Measurements from ENCODE around the gene FUCA1. TPM values are rescaled to one million over a fixed set of nuclear protein-coding genes. Genes with fewer than 3 reads are reported as not detected.

FUCA1 gene
- total and polyA plus RNA-seq, 2 of the 8 experiments (the other 6 are each of a cell fraction or from before 2014, with no cell fraction given), result 5.9 to 6.4 TPM

DNA sequence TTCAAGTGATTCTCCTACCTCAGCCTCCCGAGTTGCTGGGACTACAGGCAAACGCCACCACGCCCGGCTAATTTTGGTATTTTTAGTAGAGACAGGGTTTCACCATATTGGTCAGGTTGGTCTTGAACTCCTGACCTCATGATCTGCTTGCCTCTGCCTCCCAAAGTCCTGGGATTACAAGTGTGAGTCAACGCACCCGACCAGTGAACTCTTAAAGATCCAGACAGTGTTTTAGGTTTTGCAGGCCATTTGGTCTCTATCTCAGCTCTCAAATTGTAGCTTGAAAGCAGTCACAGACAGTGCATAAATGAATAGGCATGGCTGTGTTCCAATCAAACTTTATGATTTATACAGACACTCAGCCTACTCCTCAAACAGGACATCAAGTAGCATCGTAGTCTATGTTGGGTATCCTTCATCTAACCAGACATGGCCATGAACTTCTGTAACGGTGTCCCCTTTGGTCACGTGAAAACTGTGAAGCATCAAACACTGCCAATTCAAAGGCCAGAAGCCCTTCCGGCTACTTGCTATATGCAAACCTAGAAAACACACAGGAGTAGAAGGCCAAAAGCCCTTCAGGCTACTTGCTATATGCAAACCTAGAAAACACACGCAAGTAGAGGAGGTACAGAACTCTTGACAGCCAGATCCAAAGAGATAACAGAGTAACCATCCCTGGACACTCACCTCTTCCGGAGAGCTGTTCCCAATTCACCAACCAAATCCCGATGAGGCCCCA is 3.1 kb downstream of the FUCA1 start:
- no peak overlapping the region for H2BK5ac ChIP-seq (ENCODE audit: low read depth, low read length)
- H3K56ac ChIP-seq (replicated peaks; ENCODE audit: insufficient read length, low read depth, low read length), result no peak overlapping the region
- H3K18ac ChIP-seq (ENCODE audit: extremely low read depth, low read length), result no peak overlapping the region
- no peaks in the 10 kb centered on the region for H3K79me1 ChIP-seq (ENCODE audit: low read depth, low read length)
- H3K23me2 ChIP-seq (ENCODE audit: low read depth, low read length), result peaks cover 7% of the 10 kb centered on the region
- no peak overlapping the region for H2AK5ac ChIP-seq (ENCODE audit: low read depth, low read length)
- no peak overlapping the region for H3K23ac ChIP-seq (ENCODE audit: insufficient read length)
- H4K20me1 ChIP-seq (replicated peaks in 1 of 2; ENCODE audit: control insufficient read depth in 1 of 2, insufficient read depth in 2 of 2, low read length in 2 of 2), result no peaks in the 10 kb centered on the region
- H2BK120ac ChIP-seq (replicated peaks; ENCODE audit: low read depth, low read length), result no peak overlapping the region
- no peak overlapping the region for H3K4ac ChIP-seq (replicated peaks; ENCODE audit: insufficient read length, low read depth, low read length)
- CTCF ChIA-PET (ENCODE audit: partially characterized antibody), result interaction anchor here (1.0 to 1.1 kb wide), 2 partner anchors 54 to 55 kb away, joined by 3 to 5 read pairs; no protein-coding TSS in a partner anchor
- H3K27ac ChIP-seq (ENCODE audit: low read depth, low read length), result no peak overlapping the region
- H4K8ac ChIP-seq (ENCODE audit: extremely low read depth, insufficient read depth, low read length), result no peak overlapping the region
- H4K91ac ChIP-seq (replicated peaks; ENCODE audit: insufficient read length, low read length), result no peak overlapping the region
- 90% methylated on average over 13 of the region's 13 CpGs; no CpG with 5 or more reads in 1 of the 2 experiments for WGBS, 2 experiments (ENCODE audit: extremely low coverage in 1 of 2, insufficient coverage in 1 of 2, insufficient read length in 1 of 2, insufficient replicate concordance in 2 of 2, low coverage in 1 of 2, low lambda C conversion rate in 2 of 2, missing lambda C conversion rate in 1 of 2)
- H2AFZ ChIP-seq (ENCODE audit: low read length), result no peak overlapping the region
- H3K9ac ChIP-seq (replicated peaks in 1 of 4; ENCODE audit: extremely low read depth in 1 of 4, low read depth in 3 of 4, low read length in 3 of 4), result no peak overlapping the region
- no peak overlapping the region for H2BK20ac ChIP-seq (ENCODE audit: low read length)
- H2BK12ac ChIP-seq (ENCODE audit: low read depth, low read length), result no peak overlapping the region
- H3K4me2 ChIP-seq (ENCODE audit: insufficient read depth in 1 of 2, low read depth in 2 of 2, low read length in 2 of 2), result no peak overlapping the region
- no peaks in the 10 kb centered on the region for H3K36me3 ChIP-seq (ENCODE audit: control insufficient read depth in 2 of 4, insufficient read depth in 4 of 4, low read length in 3 of 4)
- FAIRE-seq (no peak), DNase-seq (ENCODE audit: low read depth in 1 of 2, low spot score in 2 of 2) (no peak)
- H3K4me1 ChIP-seq (replicated peaks in 1 of 4; ENCODE audit: control insufficient read depth in 3 of 4, insufficient read depth in 4 of 4, low read length in 3 of 4), result no peaks in the 10 kb centered on the region; a peak in 1 of 7 replicates
- peaks cover 6 to 28% (median 19%) of the 10 kb centered on the region in 4 experiments for H3K27me3 ChIP-seq (replicated peaks in 1 of 4; ENCODE audit: control insufficient read depth in 3 of 4, extremely low read depth in 1 of 4, insufficient read depth in 3 of 4, low read length in 3 of 4)
- no peak overlapping the region for H4K5ac ChIP-seq (ENCODE audit: insufficient read length, low read depth, low read length)
- no peak overlapping the region for H2BK15ac ChIP-seq (ENCODE audit: low read length)
- POLR2A ChIA-PET (ENCODE audit: partially characterized antibody), result no interaction called here
- H3K79me2 ChIP-seq (ENCODE audit: control insufficient read depth in 1 of 2, insufficient read depth in 2 of 2, low read length in 2 of 2), result no peaks in the 10 kb centered on the region
- no peak overlapping the region for H3K14ac ChIP-seq (ENCODE audit: insufficient read length)
- H3K4me3 ChIP-seq (ENCODE audit: extremely low read depth in 1 of 4, insufficient read depth in 2 of 4, low read depth in 3 of 4, low read length in 4 of 4), result no peak overlapping the region
- H3K9me3 ChIP-seq (ENCODE audit: insufficient read depth in 2 of 2, low read depth in 1 of 2, low read length in 1 of 2), result no peaks in the 10 kb centered on the region
- TF ChIP-seq, protein P1, sequence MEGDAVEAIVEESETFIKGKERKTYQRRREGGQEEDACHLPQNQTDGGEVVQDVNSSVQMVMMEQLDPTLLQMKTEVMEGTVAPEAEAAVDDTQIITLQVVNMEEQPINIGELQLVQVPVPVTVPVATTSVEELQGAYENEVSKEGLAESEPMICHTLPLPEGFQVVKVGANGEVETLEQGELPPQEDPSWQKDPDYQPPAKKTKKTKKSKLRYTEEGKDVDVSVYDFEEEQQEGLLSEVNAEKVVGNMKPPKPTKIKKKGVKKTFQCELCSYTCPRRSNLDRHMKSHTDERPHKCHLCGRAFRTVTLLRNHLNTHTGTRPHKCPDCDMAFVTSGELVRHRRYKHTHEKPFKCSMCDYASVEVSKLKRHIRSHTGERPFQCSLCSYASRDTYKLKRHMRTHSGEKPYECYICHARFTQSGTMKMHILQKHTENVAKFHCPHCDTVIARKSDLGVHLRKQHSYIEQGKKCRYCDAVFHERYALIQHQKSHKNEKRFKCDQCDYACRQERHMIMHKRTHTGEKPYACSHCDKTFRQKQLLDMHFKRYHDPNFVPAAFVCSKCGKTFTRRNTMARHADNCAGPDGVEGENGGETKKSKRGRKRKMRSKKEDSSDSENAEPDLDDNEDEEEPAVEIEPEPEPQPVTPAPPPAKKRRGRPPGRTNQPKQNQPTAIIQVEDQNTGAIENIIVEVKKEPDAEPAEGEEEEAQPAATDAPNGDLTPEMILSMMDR (IDR thresholded peaks at IDR 0.05; ENCODE audit: control extremely low read depth in 1 of 3, insufficient read depth in 1 of 3, low read depth in 1 of 3, low read length in 3 of 3), result no peak
- TF ChIP-seq EGR1 (IDR thresholded peaks at IDR 0.05; ENCODE audit: borderline replicate concordance, low read depth, low read length) (no peak), YY1 (IDR thresholded peaks at IDR 0.05; ENCODE audit: low read depth, low read length) (no peak), CREB1 (IDR thresholded peaks at IDR 0.05) (no peak), ASH2L (IDR thresholded peaks at IDR 0.05; ENCODE audit: low read length) (no peak), GTF2F1 (IDR thresholded peaks at IDR 0.05; ENCODE audit: borderline replicate concordance, low read depth, low read length) (no peak), HDAC2 (IDR thresholded peaks at IDR 0.05; ENCODE audit: borderline replicate concordance in 1 of 2, low read depth in 2 of 2, low read length in 2 of 2) (no peak), TAF7 (optimal IDR thresholded peaks at IDR 0.05; ENCODE audit: borderline replicate concordance, low read depth, low read length) (no peak), POLR2A (IDR thresholded peaks at IDR 0.05; ENCODE audit: control extremely low read depth in 1 of 2, low read depth in 2 of 2, low read length in 2 of 2) (no peak)
- TF ChIP-seq, protein P2, sequence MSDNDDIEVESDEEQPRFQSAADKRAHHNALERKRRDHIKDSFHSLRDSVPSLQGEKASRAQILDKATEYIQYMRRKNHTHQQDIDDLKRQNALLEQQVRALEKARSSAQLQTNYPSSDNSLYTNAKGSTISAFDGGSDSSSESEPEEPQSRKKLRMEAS (IDR thresholded peaks at IDR 0.05), result no peak

Data from H1 (cell line).